ENCODE data around the gene LRGUK. TPM values are rescaled to one million over a fixed set of nuclear protein-coding genes. Genes with fewer than 3 reads are reported as not detected.

The LRGUK gene
- total and polyA plus RNA-seq, 2 experiments from 2014 or later = 2.4 to 7.1 TPM

DNA sequence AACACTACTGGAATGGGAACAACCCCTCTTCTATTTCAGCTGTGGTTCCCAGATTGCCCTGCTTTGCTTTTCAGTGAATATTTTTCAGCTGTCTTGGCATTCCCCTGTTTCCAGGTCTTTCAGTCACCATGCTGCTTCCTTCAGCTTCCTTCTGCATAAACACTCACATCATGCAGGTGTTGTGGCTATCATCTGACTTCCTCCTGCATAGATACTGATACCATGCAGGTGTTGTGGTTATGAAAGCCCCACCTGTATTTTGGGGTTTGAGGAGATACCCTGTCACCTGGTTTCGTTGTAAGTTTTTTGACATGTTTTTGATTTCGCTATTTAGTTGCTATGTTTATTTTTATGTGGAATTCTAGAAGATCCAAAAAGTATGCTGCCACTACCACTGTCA is 118.1 kb downstream of the LRGUK start:
- TF ChIP-seq CREB1 (CRISPR knock-in tag; IDR thresholded peaks at IDR 0.05; ENCODE audit: low read depth) (no peak), NANOG (IDR thresholded peaks at IDR 0.05; ENCODE audit: borderline replicate concordance) (no peak), JUNB (IDR thresholded peaks at IDR 0.05; ENCODE audit: unreplicated experiment) (no peak), ZNF331 (CRISPR knock-in tag; IDR thresholded peaks at IDR 0.05; ENCODE audit: low read depth) (no peak), STAT1 (IDR thresholded peaks at IDR 0.05; ENCODE audit: unreplicated experiment) (no peak), POLR2AphosphoS5 (IDR thresholded peaks at IDR 0.05; ENCODE audit: low read depth) (no peak), ZNF114 (CRISPR knock-in tag; IDR thresholded peaks at IDR 0.05) (no peak), EZH2phosphoT487 (IDR thresholded peaks at IDR 0.05; ENCODE audit: unreplicated experiment) (no peak), EZH2 (IDR thresholded peaks at IDR 0.05; ENCODE audit: low read depth, unreplicated experiment) (no peak)
- TF ChIP-seq, protein P1, sequence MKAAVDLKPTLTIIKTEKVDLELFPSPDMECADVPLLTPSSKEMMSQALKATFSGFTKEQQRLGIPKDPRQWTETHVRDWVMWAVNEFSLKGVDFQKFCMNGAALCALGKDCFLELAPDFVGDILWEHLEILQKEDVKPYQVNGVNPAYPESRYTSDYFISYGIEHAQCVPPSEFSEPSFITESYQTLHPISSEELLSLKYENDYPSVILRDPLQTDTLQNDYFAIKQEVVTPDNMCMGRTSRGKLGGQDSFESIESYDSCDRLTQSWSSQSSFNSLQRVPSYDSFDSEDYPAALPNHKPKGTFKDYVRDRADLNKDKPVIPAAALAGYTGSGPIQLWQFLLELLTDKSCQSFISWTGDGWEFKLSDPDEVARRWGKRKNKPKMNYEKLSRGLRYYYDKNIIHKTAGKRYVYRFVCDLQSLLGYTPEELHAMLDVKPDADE (IDR thresholded peaks at IDR 0.05) = no peak
- TF ChIP-seq, protein P2, sequence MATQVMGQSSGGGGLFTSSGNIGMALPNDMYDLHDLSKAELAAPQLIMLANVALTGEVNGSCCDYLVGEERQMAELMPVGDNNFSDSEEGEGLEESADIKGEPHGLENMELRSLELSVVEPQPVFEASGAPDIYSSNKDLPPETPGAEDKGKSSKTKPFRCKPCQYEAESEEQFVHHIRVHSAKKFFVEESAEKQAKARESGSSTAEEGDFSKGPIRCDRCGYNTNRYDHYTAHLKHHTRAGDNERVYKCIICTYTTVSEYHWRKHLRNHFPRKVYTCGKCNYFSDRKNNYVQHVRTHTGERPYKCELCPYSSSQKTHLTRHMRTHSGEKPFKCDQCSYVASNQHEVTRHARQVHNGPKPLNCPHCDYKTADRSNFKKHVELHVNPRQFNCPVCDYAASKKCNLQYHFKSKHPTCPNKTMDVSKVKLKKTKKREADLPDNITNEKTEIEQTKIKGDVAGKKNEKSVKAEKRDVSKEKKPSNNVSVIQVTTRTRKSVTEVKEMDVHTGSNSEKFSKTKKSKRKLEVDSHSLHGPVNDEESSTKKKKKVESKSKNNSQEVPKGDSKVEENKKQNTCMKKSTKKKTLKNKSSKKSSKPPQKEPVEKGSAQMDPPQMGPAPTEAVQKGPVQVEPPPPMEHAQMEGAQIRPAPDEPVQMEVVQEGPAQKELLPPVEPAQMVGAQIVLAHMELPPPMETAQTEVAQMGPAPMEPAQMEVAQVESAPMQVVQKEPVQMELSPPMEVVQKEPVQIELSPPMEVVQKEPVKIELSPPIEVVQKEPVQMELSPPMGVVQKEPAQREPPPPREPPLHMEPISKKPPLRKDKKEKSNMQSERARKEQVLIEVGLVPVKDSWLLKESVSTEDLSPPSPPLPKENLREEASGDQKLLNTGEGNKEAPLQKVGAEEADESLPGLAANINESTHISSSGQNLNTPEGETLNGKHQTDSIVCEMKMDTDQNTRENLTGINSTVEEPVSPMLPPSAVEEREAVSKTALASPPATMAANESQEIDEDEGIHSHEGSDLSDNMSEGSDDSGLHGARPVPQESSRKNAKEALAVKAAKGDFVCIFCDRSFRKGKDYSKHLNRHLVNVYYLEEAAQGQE (IDR thresholded peaks at IDR 0.05; ENCODE audit: unreplicated experiment) = no peak
- TF ChIP-seq, protein P3, sequence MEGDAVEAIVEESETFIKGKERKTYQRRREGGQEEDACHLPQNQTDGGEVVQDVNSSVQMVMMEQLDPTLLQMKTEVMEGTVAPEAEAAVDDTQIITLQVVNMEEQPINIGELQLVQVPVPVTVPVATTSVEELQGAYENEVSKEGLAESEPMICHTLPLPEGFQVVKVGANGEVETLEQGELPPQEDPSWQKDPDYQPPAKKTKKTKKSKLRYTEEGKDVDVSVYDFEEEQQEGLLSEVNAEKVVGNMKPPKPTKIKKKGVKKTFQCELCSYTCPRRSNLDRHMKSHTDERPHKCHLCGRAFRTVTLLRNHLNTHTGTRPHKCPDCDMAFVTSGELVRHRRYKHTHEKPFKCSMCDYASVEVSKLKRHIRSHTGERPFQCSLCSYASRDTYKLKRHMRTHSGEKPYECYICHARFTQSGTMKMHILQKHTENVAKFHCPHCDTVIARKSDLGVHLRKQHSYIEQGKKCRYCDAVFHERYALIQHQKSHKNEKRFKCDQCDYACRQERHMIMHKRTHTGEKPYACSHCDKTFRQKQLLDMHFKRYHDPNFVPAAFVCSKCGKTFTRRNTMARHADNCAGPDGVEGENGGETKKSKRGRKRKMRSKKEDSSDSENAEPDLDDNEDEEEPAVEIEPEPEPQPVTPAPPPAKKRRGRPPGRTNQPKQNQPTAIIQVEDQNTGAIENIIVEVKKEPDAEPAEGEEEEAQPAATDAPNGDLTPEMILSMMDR (conservative IDR thresholded peaks at IDR 0.05; ENCODE audit: low read depth in 2 of 2) = no peak
- TF ChIP-seq, protein P4, sequence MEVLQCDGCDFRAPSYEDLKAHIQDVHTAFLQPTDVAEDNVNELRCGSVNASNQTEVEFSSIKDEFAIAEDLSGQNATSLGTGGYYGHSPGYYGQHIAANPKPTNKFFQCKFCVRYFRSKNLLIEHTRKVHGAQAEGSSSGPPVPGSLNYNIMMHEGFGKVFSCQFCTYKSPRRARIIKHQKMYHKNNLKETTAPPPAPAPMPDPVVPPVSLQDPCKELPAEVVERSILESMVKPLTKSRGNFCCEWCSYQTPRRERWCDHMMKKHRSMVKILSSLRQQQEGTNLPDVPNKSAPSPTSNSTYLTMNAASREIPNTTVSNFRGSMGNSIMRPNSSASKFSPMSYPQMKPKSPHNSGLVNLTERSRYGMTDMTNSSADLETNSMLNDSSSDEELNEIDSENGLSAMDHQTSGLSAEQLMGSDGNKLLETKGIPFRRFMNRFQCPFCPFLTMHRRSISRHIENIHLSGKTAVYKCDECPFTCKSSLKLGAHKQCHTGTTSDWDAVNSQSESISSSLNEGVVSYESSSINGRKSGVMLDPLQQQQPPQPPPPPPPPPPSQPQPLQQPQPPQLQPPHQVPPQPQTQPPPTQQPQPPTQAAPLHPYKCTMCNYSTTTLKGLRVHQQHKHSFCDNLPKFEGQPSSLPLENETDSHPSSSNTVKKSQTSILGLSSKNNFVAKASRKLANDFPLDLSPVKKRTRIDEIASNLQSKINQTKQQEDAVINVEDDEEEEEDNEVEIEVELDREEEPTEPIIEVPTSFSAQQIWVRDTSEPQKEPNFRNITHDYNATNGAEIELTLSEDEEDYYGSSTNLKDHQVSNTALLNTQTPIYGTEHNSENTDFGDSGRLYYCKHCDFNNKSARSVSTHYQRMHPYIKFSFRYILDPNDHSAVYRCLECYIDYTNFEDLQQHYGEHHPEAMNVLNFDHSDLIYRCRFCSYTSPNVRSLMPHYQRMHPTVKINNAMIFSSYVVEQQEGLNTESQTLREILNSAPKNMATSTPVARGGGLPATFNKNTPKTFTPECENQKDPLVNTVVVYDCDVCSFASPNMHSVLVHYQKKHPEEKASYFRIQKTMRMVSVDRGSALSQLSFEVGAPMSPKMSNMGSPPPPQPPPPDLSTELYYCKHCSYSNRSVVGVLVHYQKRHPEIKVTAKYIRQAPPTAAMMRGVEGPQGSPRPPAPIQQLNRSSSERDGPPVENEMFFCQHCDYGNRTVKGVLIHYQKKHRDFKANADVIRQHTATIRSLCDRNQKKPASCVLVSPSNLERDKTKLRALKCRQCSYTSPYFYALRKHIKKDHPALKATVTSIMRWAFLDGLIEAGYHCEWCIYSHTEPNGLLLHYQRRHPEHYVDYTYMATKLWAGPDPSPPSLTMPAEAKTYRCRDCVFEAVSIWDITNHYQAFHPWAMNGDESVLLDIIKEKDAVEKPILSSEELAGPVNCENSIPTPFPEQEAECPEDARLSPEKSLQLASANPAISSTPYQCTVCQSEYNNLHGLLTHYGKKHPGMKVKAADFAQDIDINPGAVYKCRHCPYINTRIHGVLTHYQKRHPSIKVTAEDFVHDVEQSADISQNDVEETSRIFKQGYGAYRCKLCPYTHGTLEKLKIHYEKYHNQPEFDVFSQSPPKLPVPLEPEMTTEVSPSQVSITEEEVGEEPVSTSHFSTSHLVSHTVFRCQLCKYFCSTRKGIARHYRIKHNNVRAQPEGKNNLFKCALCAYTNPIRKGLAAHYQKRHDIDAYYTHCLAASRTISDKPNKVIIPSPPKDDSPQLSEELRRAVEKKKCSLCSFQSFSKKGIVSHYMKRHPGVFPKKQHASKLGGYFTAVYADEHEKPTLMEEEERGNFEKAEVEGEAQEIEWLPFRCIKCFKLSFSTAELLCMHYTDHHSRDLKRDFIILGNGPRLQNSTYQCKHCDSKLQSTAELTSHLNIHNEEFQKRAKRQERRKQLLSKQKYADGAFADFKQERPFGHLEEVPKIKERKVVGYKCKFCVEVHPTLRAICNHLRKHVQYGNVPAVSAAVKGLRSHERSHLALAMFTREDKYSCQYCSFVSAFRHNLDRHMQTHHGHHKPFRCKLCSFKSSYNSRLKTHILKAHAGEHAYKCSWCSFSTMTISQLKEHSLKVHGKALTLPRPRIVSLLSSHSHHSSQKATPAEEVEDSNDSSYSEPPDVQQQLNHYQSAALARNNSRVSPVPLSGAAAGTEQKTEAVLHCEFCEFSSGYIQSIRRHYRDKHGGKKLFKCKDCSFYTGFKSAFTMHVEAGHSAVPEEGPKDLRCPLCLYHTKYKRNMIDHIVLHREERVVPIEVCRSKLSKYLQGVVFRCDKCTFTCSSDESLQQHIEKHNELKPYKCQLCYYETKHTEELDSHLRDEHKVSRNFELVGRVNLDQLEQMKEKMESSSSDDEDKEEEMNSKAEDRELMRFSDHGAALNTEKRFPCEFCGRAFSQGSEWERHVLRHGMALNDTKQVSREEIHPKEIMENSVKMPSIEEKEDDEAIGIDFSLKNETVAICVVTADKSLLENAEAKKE (CRISPR knock-in tag; IDR thresholded peaks at IDR 0.05) = no peak
- H3K27ac Mint-ChIP-seq = no peak overlapping the region
- no peaks in the 10 kb centered on the region for H3K79me2 ChIP-seq (replicated peaks; ENCODE audit: insufficient read depth)
- H3K4me3 Mint-ChIP-seq = no peak overlapping the region
- no peaks in the 10 kb centered on the region for H3K27me3 Mint-ChIP-seq (ENCODE audit: insufficient read depth, low read depth, poor library complexity)
- ATAC-seq (no peak), DNase-seq (ENCODE audit: low spot score) (no peak)
- H3K36me3 ChIP-seq (ENCODE audit: insufficient read depth) = no peaks in the 10 kb centered on the region
- peaks cover 31% of the 10 kb centered on the region for H3K9me3 Mint-ChIP-seq
- H4K20me1 ChIP-seq (replicated peaks; ENCODE audit: insufficient read depth) = no peaks in the 10 kb centered on the region
- no peak overlapping the region for H3K4me2 ChIP-seq
- no peaks in the 10 kb centered on the region for H3K4me1 ChIP-seq (ENCODE audit: insufficient read depth)
- H3K4me1 Mint-ChIP-seq = peaks cover 3% of the 10 kb centered on the region; the same call in 2 of the 3 replicates
- H3K27me3 ChIP-seq (ENCODE audit: insufficient read depth) = no peaks in the 10 kb centered on the region
- H3F3A ChIP-seq (replicated peaks; ENCODE audit: low read depth) = no peaks in the 10 kb centered on the region
- H2AFZ ChIP-seq = no peak overlapping the region
- no peak overlapping the region for H3K4me3 ChIP-seq
- H3K36me3 Mint-ChIP-seq (ENCODE audit: low read depth) = peaks cover 8% of the 10 kb centered on the region; the same call in 2 of the 3 replicates
- H3K9me2 ChIP-seq (ENCODE audit: insufficient read depth) = 0 out of 2 replicates have a peak, but pooled peaks cover 3% of the 10 kb centered on the region
- H3K27ac ChIP-seq (ENCODE audit: low read depth) = no peak overlapping the region
